Omental fat pad (tissue), 4 donors: ENCODE measurements around the gene SYNDIG1. TPM values are rescaled to one million over a fixed set of nuclear protein-coding genes. Genes with fewer than 3 reads are reported as not detected.

Experiments
- ATAC-seq: fragments of 150-250 bp; one replicate; pipeline ENCODE4 v1.9.1; 2016; ENCODE audit warnings: mild to moderate bottlenecking, moderate library complexity; ENCODE audit not compliant: low FRiP score
- DNase-seq: peaks from one replicate; pipeline ENCODE4 v3.0.0-alpha.2; 2019; ENCODE audit warnings: low spot score
- CTCF ChIP-seq, 3 donors: fragments of 450-650 bp; IDR thresholded peaks; one replicate each; pipeline ENCODE4 v1.5.1; 2016 to 2017; ENCODE audit warnings: antibody characterized with exemption in 3 of 3, mild to moderate bottlenecking in 3 of 3, moderate library complexity in 2 of 3
- total RNA-seq, 4 donors: library from RNA; depleted of rRNA; stranded (reverse); fragments of >200 nt; gene quantifications; one replicate each; pipeline ENCODE4 v1.1.0, GENCODE V29; 2016

The SYNDIG1 gene
- total RNA-seq, 4 donors from 2014 or later, result 0.19 to 0.24 TPM; not detected in 2

- no peak for DNase-seq
- TF ChIP-seq CTCF (IDR thresholded peaks at IDR 0.05), result no peak
- ATAC-seq, result no peak
Observed at GRCh38 chr20:24640686-24641085, 171.3 kb downstream of the SYNDIG1 start.

- DNase-seq, result no peak
Observed at GRCh38 chr20:24643731-24644626, 174.6 kb downstream of the SYNDIG1 start.

GRCh38 chr20:24646321-24646720 is 176.9 kb downstream of the SYNDIG1 start:
- ATAC-seq (no peak), DNase-seq (no peak)
- TF ChIP-seq CTCF (IDR thresholded peaks at IDR 0.05), result no peak

More at GRCh38 chr20:24643731-24644626, 174.6 kb downstream of the SYNDIG1 start:
- no peak for ATAC-seq
- no peak for TF ChIP-seq CTCF (IDR thresholded peaks at IDR 0.05)

- DNase-seq (no peak), ATAC-seq (no peak)
- TF ChIP-seq CTCF (IDR thresholded peaks at IDR 0.05), result no peak
Observed at GRCh38 chr20:24647713-24648112, 178.3 kb downstream of the SYNDIG1 start.

GRCh38 chr20:24648481-24648880 is 179.1 kb downstream of the SYNDIG1 start:
- no peak for TF ChIP-seq CTCF (IDR thresholded peaks at IDR 0.05)
- DNase-seq (no peak), ATAC-seq (no peak)

GRCh38 chr20:24648919-24649318 is 179.5 kb downstream of the SYNDIG1 start:
- TF ChIP-seq CTCF (IDR thresholded peaks at IDR 0.05), result no peak
- ATAC-seq (no peak), DNase-seq (no peak)
